Globus pallidus (tissue), 1 donor: ENCODE data around the gene SPSB4.
"Not testable (repeated sequence)": the region's sequence is repeated elsewhere in the genome, so short reads cannot be mapped to it uniquely, and the experiment has no call there.

Experiments
- DNase-seq: peaks from one replicate; pipeline ENCODE4 v3.0.0-alpha.2; 2015; ENCODE audit warnings: low spot score

The SPSB4 gene

GRCh38 chr3:141094790-141095545 lies 43.8 kb downstream of the SPSB4 start:
- DNase-seq = no peak

GRCh38 chr3:141095546-141095937 lies 44.4 kb downstream of the SPSB4 start:
- DNase-seq = no peak

- no peak for DNase-seq
These were observed 45.0 kb downstream of the SPSB4 start for GRCh38 chr3:141096164-141096563.

GRCh38 chr3:141096981-141097380 lies 45.8 kb downstream of the SPSB4 start:
- no peak for DNase-seq

- DNase-seq = no peak
These were observed 49.0 kb downstream of the SPSB4 start for GRCh38 chr3:141100112-141100511.

GRCh38 chr3:141100531-141101320 lies 49.6 kb downstream of the SPSB4 start:
- no peak for DNase-seq

GRCh38 chr3:141102372-141102771 lies 51.2 kb downstream of the SPSB4 start:
- no peak for DNase-seq

- no peak for DNase-seq
These were observed 51.9 kb downstream of the SPSB4 start for GRCh38 chr3:141103067-141103466.

- DNase-seq = no peak
These were observed 52.4 kb downstream of the SPSB4 start for GRCh38 chr3:141103503-141103902.

GRCh38 chr3:141104151-141104821 lies 53.1 kb downstream of the SPSB4 start:
- no peak for DNase-seq

- peak; percentile 70 for DNase-seq
These were observed 54.9 kb downstream of the SPSB4 start for GRCh38 chr3:141105828-141106628.

- no peak for DNase-seq
These were observed 55.7 kb downstream of the SPSB4 start for GRCh38 chr3:141106842-141107241.

- DNase-seq = no peak
These were observed 56.9 kb downstream of the SPSB4 start for GRCh38 chr3:141108039-141108438.

- no peak for DNase-seq
These were observed 58.6 kb downstream of the SPSB4 start for GRCh38 chr3:141109751-141110150.

- no peak for DNase-seq
These were observed 59.2 kb downstream of the SPSB4 start for GRCh38 chr3:141110322-141110721.

GRCh38 chr3:141111364-141112155 lies 60.4 kb downstream of the SPSB4 start:
- no peak for DNase-seq

- DNase-seq = no peak
These were observed 61.6 kb downstream of the SPSB4 start for GRCh38 chr3:141112686-141113297.

GRCh38 chr3:141113680-141114079 lies 62.5 kb downstream of the SPSB4 start:
- not testable (repeated sequence) for DNase-seq

- DNase-seq = no peak
These were observed 63.1 kb downstream of the SPSB4 start for GRCh38 chr3:141114179-141114745.

GRCh38 chr3:141114816-141115460 lies 63.8 kb downstream of the SPSB4 start:
- no peak for DNase-seq
